Mucosa of rectum (tissue), 2 donors: Measurements from ENCODE around the gene TNFRSF1A.
A peak's percentile ranks its signal among the peaks of the same experiment; 100 is the strongest.

ENCODE experiments used
- H3K27ac ChIP-seq, 2 donors: one replicate each; pipeline ENCODE4 v1.7.0; 2013; ENCODE audit warnings: inconsistent platforms in 2 of 2, low read depth in 2 of 2, low read length in 2 of 2
- H3K27me3 ChIP-seq, 2 donors: one replicate each; pipeline ENCODE4 v1.7.0; 2013; ENCODE audit warnings: low read length in 2 of 2; ENCODE audit not compliant: control insufficient read depth in 2 of 2, insufficient read depth in 2 of 2
- H3K36me3 ChIP-seq, 2 donors: one replicate each; pipeline ENCODE4 v1.7.0; 2013; ENCODE audit warnings: low read length in 2 of 2; ENCODE audit not compliant: control insufficient read depth in 2 of 2, insufficient read depth in 2 of 2
- H3K4me1 ChIP-seq, 2 donors: one replicate each; pipeline ENCODE4 v1.7.0; 2013; ENCODE audit warnings: low read length in 2 of 2, mild to moderate bottlenecking in 1 of 2; ENCODE audit not compliant: control insufficient read depth in 2 of 2, insufficient read depth in 2 of 2
- H3K4me3 ChIP-seq, 2 donors: one replicate each; pipeline ENCODE4 v1.7.0; 2013; ENCODE audit warnings: low read length in 2 of 2
- H3K9ac ChIP-seq, 2 donors: one replicate each; pipeline ENCODE4 v1.7.0; 2013; ENCODE audit warnings: low read length in 2 of 2, low read depth in 1 of 2, mild to moderate bottlenecking in 1 of 2
- H3K9me3 ChIP-seq, 2 donors: one replicate each; pipeline ENCODE4 v1.7.0; 2013; ENCODE audit warnings: low read length in 2 of 2; ENCODE audit not compliant: control insufficient read depth in 2 of 2
- donor health status: healthy.
- donor health status: Normal muscosa, but diverticular disease.

Gene TNFRSF1A

DNA sequence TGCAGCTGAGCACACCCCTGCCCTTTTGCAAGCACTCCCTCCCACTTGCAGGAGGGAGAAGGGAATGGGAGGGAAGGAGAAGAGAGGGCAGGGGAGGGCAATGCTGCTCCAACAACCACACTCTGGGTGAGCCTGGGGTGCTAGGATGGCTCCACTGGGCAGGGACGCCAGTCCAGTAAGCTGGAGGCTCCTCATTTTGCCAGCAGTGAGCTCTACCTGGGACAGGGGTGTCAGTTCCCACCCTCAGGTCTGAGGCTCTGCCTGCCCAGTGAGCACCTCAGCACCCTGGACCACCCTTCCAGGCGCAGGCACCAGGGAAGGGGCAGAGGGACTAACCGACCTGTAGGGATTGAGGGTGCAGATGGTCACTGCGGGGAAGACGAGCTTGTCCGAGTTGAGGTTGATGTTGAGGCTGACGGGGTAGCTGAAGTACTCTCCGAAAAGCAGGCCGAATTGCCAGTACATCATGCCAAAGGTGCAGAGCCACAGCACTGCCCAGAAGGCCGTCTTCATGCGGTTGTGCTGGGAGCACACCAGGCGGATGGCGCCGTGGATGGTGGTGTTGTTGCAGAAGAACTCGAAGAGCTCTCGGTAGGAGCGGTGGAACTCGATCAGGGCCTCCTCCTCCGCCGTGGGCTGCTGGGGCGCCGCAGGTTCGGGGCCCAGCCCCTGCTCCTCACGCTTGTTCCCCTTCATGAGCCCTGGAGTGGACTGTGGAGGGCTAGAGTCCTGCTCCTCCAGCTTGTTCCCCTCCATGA lies 32.3 kb upstream of the TNFRSF1A start:
- peaks cover 0 to 3% of the 10 kb centered on the region in 2 donors for H3K27me3 ChIP-seq
- H3K9ac ChIP-seq: peak overlapping the region; percentile 84 to 100
- H3K36me3 ChIP-seq: peaks cover 0 to 4% of the 10 kb centered on the region in 2 donors
- peak overlapping the region; percentile 95 to 99 for H3K27ac ChIP-seq
- H3K4me1 ChIP-seq: peaks cover 61 to 68% of the 10 kb centered on the region in 2 donors
- peak overlapping the region; percentile 71 to 98 for H3K4me3 ChIP-seq
- H3K9me3 ChIP-seq: no peaks in the 10 kb centered on the region

DNA sequence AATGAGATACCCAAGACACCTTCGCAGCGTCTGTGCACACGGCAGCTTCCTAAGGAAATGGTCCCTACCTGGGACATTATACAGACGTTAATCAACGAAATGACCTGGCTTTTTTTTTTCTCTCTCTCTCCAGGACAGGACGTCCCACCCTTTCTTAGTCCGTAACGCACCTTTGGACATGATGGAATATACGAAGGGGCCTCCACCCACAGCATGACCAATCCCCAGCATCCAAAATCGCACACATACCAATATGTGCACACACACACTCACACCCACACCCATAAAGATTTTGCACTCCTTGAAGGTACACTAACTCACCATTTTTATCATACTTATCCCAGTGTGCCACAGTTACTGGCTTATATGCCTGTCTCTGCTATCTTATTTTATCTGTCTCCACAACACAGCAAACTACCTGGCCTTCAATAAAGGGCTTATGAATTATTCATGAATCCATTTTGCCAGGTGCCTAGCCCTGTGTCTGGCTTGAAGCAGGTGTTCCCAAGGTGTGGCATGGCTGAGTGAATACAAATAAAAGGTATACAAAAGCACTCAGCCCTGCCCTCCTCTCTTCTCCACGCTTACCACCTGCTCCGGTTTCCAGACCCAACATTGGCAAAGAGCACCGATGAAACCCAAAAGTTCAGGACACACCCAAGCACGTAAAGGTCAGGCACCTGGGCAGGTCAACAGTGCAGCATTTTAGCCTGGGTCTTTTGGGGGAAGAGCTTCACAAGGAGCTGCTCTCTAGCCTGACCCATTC lies 31.3 kb upstream of the TNFRSF1A start:
- Histone ChIP-seq H3K9me3 (no peaks in the 10 kb centered on the region), H3K27ac (peak overlapping the region; percentile 95 to 99), H3K4me1 (peaks cover 66 to 69% of the 10 kb centered on the region in 2 donors), H3K36me3 (peaks cover 0 to 7% of the 10 kb centered on the region in 2 donors), H3K4me3 (peak overlapping the region; percentile 71 to 98), H3K27me3 (peaks cover 0 to 3% of the 10 kb centered on the region in 2 donors), H3K9ac (peak overlapping the region; percentile 84 to 100)

DNA sequence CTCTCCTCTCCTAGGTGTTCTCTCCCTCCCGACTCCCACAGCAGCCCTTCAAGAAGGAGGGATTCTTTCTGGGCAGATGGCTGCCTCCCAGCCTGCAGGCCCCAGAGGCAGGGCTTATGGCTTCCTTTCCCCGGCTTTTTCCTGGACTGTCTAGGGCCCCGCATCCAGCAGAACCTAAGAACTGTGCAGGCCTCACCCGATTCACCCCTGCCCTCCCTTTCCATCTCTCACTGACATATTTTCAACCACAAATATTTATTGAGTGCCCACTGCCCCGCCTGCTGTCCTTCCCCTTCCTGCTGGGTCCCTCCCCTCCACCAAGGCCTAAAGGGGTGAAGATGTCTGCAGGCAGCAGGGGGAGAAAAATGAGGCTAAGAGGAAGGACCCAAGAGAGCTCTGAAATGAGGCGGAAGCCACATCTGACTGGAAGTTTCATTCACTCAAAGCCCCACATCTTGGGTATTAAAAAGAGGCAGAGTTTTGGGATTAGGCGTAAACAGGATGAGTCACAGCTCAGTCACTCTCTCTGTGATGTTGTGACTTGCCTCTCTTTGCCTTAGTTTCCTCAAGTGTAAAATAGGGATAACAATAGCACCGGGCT lies 30.6 kb upstream of the TNFRSF1A start:
- H3K9me3 ChIP-seq: no peaks in the 10 kb centered on the region
- peak overlapping the region; percentile 71 to 98 for H3K4me3 ChIP-seq
- peak overlapping the region; percentile 95 to 99 for H3K27ac ChIP-seq
- H3K27me3 ChIP-seq: peaks cover 0 to 3% of the 10 kb centered on the region in 2 donors
- H3K9ac ChIP-seq: peak overlapping the region; percentile 84 to 100
- H3K36me3 ChIP-seq: peaks cover 0 to 7% of the 10 kb centered on the region in 2 donors
- H3K4me1 ChIP-seq: peaks cover 66% of the 10 kb centered on the region in 2 donors

DNA sequence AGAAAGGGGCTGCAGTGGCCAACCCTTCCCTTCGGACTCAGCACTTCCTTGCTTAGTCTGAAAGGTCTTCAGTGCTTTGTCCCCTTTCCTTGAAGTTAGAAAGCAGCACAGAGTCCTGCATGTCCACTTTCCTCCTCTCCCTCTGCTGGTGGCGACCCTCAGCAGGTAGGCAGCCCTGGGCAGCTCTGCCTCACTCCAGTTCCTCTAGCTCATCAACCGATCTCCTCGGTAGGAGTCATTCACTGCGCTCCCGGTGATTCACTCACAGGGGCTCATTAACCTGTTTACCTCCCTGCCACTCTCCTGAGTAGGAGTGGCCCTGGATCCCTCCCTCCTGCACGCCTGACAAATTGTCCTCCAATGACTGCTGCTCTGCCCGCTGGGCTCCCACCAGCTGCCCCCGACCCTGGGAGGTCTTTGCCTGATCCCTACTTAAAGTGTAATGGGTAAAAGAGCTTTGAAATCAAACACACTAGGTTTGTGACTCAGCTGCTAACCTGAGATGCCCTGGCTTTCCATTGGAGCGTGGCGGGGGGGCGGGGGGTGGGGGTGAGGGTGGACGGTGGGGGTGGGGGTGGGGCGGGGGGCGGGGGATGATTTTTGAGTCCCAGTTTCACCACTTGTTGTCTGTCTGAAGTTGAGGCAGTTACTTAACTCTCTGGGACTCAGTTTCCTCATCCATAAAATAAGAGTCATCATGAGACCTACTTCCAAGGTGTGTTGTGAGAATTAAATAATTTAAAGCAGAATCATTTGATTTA lies 29.3 kb upstream of the TNFRSF1A start:
- peak overlapping the region; percentile 57 to 100 for H3K9ac ChIP-seq
- H3K4me3 ChIP-seq: peak overlapping the region; percentile 59 to 61
- peaks cover 52 to 55% of the 10 kb centered on the region in 2 donors for H3K4me1 ChIP-seq
- H3K36me3 ChIP-seq: peaks cover 0 to 8% of the 10 kb centered on the region in 2 donors
- no peaks in the 10 kb centered on the region for H3K9me3 ChIP-seq
- peak overlapping the region; percentile 95 to 99 for H3K27ac ChIP-seq
- peaks cover 0 to 3% of the 10 kb centered on the region in 2 donors for H3K27me3 ChIP-seq

DNA sequence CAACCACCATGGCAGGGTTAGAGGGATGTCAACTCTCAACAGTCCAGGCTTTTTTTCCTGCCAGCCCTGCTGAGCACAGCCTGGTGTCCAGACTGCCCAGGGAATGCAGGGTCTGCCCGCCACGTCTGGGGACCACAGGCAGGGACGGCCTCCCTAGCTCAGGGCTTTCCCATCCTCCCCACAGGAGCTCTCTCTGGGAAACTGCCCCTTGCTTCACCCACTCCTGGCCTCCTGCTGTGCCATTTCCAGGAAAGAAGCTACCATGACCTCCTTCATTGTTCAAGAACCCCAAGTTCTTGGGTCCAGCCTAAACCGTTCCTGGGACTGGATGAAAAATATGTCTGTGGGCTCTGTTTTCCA lies 28.7 kb upstream of the TNFRSF1A start:
- Histone ChIP-seq H3K9ac (peak overlapping the region; percentile 57 to 77), H3K27ac (peak overlapping the region; percentile 67 to 99), H3K36me3 (peaks cover 0 to 11% of the 10 kb centered on the region in 2 donors), H3K4me3 (peak overlapping the region; percentile 59 to 61), H3K4me1 (peaks cover 46 to 49% of the 10 kb centered on the region in 2 donors), H3K9me3 (no peaks in the 10 kb centered on the region), H3K27me3 (peaks cover 0 to 3% of the 10 kb centered on the region in 2 donors)

DNA sequence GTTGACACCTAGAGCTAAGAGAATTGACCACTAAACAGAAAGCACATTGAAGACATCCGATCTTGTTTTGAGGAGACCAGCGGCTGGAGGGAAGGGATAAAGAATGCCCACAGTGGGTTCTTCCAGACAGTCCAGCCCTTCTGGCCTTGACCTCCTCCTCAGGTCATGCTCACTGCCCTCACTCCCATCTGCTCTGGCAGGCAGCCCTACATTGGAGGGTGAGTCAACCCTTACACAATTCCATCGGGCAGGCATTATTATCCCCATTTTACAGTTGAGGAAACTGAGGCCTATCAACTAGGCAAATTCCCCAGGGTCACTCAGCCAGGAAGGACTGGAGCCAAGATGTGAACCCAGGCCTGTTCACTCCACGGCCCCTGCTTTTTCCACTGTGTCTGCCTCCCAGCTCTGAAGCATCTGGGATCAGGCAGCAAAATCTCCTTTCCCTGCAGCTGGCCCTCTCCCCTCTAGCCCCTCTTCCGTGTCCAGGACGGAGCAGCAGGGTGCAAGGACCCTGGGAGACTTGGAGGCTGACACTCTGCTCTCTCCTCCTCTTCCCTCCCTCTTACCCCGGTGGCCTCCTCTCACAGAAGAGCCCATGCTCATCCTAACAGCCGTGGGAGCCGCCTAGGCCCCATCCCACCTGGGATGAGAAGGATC lies 28.2 kb upstream of the TNFRSF1A start:
- H3K9ac ChIP-seq: peak overlapping the region; percentile 57 to 77
- peak overlapping the region; percentile 67 to 99 for H3K27ac ChIP-seq
- no peaks in the 10 kb centered on the region for H3K9me3 ChIP-seq
- H3K36me3 ChIP-seq: peaks cover 0 to 11% of the 10 kb centered on the region in 2 donors
- H3K4me1 ChIP-seq: peaks cover 43 to 49% of the 10 kb centered on the region in 2 donors
- H3K27me3 ChIP-seq: peaks cover 0 to 3% of the 10 kb centered on the region in 2 donors
- peak overlapping the region; percentile 49 to 59 for H3K4me3 ChIP-seq

DNA sequence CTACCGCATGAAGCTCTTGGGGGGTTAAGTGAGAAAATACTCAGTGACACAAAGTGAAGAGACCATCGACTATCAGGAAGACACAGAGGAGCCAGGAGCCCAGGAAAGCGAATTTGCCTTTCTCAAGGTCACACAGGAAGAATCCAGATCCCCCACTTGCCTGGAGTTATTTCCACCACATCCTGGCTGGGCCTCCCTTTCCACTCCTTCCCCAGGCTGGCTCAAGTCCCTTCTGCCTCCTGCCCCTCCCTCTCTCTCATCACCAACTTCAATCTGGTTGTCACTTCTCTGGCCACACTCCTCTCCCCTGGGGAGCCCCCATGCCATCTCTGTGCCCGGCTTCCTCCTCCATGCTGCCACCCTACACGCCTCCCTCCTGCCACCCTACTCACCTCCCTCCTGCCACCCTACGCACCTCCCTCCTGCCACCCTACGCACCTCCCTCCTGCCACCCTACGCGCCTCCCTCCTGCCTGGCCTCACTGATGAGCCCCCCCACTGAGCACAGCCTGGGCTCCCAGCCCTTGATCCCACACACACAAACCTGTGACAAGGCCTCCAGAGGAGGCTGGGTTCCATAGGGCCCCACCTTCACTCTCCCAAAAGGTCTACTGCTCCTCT lies 27.1 kb upstream of the TNFRSF1A start:
- Histone ChIP-seq H3K27me3 (peaks cover 0 to 3% of the 10 kb centered on the region in 2 donors), H3K9me3 (no peaks in the 10 kb centered on the region), H3K36me3 (peaks cover 0 to 7% of the 10 kb centered on the region in 2 donors), H3K9ac (peak overlapping the region in 1 of 2 donors; percentile 39), H3K4me1 (peaks cover 44 to 56% of the 10 kb centered on the region in 2 donors), H3K27ac (peak overlapping the region; percentile 74 to 76), H3K4me3 (peak overlapping the region; percentile 27 to 28)

DNA sequence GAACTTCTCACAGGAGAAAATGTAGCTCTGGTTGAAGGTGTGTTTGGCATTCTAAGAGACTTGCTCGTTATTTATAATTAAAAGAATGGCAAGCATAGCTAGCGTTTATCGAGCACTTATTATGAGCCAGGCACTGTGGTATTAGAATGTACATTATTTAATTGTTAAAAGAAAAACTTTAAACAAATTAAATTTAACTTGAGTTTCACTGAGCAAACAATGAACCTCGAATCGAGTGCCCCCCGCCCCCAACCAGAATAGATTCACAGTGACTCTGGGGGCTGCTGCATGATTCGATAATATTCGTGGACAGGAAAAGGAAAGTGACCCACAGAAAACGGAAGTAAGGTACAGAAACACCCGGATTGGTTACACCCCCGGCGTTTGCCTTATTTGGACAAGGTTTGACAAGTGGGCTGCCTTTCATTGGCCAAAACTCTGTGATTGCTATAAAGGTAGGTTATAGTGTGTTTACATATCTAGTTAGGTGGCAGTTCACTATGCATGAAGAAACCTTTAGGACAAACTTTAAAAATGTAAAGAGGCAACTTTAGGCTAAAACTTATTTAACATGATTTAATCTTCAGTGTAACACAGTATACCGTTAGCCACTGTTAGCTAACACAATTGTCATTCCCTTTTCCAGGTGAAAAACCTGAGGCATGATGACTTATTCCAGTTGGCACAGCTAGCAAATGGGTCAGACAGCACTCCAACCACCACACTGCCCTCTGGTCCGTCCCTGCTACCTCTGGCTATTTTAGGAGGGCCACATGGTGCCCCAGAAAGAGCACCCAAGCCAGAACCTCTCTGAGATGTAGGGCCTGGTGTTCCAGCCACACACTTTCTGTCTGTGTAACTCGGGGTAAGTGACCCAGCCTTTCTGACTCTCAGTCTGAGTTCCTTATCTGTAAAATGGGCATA lies 26.4 kb upstream of the TNFRSF1A start:
- H3K9me3 ChIP-seq: no peaks in the 10 kb centered on the region
- H3K4me1 ChIP-seq: peaks cover 42 to 53% of the 10 kb centered on the region in 2 donors
- H3K36me3 ChIP-seq: peaks cover 0 to 7% of the 10 kb centered on the region in 2 donors
- H3K9ac ChIP-seq: peak overlapping the region; percentile 38 to 39
- H3K27me3 ChIP-seq: no peaks in the 10 kb centered on the region
- H3K27ac ChIP-seq: peak overlapping the region; percentile 74 to 76
- H3K4me3 ChIP-seq: peak overlapping the region in 1 of 2 donors; percentile 28
